GM21447 (cell line): Measurements from ENCODE around the gene ANKRD36.
"Not testable (repeated sequence)": the region's sequence is repeated elsewhere in the genome, so short reads cannot be mapped to it uniquely, and the experiment has no call there.

Experiments
- ATAC-seq: cut with Tn5 transposase; IDR thresholded peaks from one replicate; pipeline ENCODE4 v1.9.1; 2021; ENCODE audit not compliant: unreplicated experiment

Gene ANKRD36

DNA sequence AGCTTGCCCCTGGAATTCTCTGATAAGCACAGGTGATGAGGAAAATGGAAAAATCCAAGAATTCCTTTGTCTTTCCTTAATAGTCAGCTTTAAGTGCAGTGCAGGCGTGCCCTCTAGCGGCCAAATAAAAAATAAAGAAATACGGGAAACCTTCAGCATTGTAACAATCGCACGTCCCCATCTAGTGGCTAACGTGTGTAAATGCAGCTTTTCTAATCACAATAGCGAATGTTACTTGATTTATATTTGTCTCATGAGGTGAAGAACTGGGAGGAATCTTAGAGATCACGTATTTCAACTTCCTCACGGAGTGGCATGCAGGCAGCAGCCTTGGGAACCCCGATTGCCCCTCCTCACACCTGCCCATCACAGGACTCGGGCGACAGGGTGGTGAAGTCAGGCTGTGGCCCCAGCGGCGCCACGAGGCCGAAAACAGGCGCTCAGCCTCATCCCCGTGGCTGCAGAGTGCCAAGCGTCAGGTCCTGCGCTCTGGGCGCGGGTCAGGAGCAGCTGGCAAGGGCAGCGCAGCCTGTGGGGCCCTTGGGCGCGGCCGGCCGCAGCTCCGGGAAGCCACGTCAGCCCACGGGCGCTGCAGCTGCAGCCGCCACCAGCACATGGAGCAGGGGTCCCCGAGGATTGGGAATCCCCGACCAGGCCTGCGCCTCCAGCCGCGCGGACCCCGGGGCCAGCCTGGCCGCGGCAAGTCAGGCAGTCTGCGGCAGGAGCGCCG is 468 bp upstream of the ANKRD36 start:
- peak; percentile 46 for ATAC-seq

DNA sequence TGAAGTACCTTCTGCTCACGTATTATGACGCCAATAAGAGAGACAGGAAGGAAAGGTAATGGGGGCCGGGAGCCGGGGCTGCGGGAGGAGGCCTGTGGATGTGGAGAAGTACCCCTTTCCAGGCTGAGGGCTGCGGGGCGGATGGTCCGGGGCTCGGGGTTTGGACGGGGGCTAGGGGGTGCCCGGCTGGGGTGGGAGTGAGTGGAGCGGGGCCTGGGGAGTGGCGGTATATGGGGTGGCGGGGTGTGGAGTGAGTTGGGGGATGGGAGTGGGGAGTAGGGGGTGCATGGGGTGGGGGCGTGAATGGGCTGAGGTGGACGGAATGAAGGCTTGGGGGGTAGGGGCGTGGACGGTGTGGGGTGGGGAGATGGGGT is 916 bp downstream of the ANKRD36 start:
- ATAC-seq = not testable (repeated sequence)

DNA sequence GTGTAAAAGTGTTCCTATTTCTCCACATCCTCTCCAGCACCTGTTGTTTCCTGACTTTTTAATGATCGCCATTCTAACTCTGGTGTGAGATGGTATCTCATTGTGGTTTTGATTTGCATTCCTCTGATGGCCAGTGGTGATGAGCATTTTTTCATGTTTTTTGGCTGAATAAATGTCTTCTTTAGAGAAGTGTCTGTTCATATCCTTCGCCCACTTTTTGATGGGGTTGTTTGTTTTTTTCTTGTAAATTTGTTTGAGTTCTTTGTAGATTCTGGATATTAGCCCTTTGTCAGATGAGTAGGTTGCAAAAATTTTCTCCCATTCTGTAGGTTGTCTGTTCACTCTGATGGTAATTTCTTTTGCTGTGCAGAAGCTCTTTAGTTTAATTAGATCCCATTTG is 16.1 kb downstream of the ANKRD36 start:
- not testable (repeated sequence) for ATAC-seq

DNA sequence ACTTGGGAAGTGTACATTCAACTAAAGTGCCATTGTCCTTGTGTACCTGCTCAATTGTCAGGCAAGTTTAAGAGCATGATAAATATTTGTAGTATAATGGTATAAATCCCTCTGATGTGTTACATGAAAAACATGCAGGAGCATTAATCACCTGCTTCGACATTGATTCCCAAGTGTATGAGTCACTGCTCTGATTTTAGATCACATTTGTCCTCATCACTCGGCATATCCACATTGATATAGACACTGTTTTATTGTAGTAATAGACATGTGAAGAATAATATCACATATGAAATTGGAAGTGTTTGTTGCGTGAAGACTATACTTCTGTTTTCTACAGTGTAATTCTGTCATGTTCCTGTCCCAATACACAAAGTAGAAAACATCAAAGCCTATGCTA is 31.1 kb downstream of the ANKRD36 start:
- ATAC-seq = not testable (repeated sequence)

DNA sequence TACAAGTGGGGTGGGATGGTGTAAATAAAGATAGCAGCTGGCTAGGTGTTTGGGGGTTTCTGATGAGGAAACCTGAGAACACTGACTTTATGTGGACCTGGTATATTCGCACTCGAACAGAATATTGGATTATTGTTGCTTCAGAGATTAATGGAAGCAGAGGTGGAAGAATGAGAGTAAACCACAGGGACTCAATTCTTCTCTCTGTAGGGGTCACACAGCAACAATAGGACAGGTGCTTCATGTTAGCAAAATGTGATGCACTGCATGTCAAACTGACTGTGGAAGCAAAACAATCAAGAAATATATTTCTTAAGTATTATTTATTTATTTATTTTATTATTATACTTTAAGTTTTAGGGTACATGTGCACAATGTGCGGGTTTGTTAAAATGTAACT is 53.6 kb downstream of the ANKRD36 start:
- ATAC-seq = not testable (repeated sequence)

DNA sequence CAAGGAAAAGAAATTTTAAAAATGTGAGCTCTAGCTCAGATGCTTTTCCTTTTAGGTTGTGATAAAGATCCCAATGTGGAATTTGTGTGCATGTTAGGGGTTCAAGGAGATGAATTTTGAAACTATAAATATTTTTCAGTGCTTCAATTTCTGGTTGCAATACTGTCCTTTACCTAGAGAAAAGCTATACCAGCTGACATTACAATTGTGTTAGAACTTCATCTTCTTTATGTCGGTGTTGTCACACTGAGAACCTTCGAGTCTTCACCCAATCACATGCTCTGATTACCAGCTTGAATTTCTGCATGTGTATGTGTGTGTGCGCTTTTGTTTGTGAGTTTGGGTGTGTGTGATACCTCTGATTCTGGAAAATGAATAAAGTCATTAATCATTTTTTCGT is 55.0 kb downstream of the ANKRD36 start:
- ATAC-seq = not testable (repeated sequence)

DNA sequence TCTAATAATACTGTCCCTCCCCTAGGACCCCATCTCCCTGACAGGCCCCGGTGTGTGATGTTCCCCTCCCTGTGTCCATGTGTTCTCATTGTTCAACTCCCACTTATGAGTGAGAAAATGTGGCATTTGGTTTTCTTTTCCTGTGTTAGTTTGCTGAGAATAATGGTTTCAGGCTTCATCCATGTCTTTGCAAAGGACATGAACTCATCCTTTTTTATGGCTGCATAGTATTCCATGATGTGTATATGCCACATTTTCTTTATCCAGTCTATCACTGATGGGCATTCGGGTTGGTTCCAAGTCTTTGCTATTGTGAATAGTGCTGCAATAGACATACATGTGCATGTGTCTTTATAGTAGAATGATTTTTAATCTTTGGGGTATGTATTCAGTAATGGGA is 55.6 kb downstream of the ANKRD36 start:
- not testable (repeated sequence) for ATAC-seq

DNA sequence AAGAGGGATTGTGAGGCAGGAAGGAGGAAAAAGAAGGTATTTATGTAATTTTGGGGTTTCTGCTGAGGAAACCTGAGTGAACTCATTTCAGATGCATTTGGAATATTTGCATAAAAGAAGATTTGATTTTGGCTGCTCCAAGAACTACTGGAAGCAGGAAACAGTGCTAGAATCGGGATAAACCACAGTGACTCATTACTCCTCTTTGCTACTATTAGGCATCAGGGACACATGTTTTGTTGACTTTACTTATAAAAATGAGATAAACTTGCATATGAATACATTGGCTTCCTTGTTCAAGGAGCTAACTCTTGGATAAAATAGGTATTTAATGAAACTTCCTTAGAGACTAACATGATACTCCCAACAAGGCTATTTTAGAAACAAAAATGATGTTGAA is 67.4 kb downstream of the ANKRD36 start:
- ATAC-seq = not testable (repeated sequence)

DNA sequence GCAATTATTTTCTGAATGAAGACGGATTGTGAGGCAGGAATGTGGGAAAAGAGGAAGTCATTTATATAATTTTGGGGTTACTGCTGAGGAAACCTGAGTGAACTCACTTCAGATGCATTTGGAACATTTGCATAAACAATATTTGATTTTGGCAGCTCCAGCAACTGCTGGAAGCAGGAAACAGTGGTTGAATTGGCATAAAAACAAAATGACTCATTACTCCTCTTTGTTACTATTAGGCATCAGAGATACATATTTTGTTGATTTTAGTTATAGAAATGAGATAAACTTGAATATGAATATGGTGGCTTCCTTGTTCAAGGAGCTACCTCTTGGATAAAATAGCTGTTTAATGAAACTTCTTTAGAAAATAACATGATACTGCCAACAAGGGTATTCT is 82.4 kb downstream of the ANKRD36 start:
- not testable (repeated sequence) for ATAC-seq

DNA sequence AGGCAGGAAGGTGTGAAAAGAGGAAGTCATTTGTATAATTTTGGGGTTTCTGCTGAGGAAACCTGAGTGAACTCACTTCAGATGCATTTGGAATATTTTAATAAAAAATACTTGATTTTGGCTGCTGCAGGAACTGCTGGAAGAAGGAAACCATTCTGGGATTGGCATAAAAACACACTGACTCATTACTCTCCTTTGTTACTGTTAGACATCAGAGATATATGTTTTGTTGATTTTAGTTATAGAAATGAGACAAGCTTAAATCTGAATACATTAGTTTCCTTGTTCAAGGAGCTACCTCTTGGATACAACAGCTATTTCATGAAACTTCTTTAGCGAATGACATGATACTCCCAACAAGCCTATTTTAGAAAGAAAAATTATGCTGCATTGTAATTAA is 84.3 kb downstream of the ANKRD36 start:
- not testable (repeated sequence) for ATAC-seq

DNA sequence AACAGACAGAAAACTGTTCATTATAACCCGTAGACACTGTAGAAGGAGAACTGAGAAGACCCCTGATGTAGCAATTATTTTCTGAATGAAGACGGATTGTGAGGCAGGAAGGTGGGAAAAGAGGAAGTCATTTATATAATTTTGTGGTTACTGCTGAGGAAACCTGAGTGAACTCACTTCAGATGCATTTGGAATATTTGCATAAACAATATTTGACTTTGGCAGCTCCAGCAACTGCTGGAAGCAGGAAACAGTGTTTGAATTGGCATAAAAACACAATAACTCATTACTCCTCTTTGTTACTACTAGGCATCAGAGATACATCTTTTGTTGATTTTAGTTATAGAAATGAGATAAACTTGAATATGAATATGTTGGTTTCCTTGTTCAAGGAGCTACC is 87.9 kb downstream of the ANKRD36 start:
- ATAC-seq = not testable (repeated sequence)

DNA sequence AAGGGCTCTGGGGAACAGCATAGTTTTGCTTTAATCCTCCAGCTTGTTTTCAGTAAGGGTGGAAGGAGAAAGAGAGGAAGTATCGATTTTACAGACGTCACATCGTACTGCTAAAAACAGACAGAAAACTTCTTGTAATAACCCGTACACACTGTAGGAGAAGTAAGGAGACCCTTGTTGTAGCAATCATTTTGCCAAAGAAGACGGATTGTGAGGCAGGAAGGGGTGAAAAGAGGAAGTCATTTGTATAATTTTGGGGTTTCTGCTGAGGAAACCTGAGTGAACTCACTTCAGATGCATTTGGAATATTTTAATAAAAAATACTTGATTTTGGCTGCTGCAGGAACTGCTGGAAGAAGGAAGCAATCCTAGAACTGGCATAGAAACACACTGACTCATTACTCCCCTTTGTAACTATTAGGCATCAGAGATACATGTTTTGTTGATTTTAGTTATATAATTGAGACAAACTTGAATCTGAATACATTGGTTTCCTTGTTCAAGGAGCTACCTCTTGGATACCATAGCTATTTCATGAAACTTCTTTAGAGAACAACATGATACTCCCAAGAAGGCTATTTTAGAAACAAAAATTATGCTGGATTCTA is 89.8 kb downstream of the ANKRD36 start:
- not testable (repeated sequence) for ATAC-seq

DNA sequence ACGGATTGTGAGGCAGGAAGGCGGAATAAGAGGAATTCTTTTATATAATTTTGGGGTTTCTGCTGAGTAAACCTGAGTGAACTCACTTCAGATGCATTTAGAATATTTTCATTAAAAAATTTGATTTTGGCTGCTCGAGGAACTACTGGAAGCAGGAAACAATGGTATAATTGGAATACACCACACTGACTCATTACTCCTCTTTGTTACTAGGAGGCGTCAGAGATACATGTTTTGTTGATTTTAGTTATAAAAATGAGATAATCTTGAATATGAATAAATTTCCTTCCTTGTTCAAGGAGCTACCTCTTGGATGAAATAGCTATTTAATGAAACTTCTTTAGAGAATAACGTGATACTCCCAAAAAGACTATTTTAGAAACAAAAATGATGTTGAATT is 97.4 kb downstream of the ANKRD36 start:
- ATAC-seq = no peak

DNA sequence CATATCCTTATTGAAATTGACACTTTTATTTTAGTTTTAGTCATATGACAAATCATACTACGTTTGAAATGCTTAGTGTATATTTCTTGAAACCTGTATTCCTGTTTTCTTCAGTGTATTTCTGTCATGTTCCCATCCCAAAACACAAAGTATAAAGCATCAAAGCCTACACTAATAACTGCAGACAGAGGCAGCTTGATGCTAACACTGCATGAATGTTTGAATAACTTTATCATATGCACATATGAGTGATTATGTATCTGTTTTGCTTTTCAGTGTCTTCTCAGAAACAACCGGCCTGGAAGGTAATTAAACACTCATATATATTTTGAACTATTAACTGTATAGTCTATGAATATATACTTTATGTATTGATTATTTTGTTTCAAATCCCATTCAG is 102.1 kb downstream of the ANKRD36 start:
- ATAC-seq = not testable (repeated sequence)

DNA sequence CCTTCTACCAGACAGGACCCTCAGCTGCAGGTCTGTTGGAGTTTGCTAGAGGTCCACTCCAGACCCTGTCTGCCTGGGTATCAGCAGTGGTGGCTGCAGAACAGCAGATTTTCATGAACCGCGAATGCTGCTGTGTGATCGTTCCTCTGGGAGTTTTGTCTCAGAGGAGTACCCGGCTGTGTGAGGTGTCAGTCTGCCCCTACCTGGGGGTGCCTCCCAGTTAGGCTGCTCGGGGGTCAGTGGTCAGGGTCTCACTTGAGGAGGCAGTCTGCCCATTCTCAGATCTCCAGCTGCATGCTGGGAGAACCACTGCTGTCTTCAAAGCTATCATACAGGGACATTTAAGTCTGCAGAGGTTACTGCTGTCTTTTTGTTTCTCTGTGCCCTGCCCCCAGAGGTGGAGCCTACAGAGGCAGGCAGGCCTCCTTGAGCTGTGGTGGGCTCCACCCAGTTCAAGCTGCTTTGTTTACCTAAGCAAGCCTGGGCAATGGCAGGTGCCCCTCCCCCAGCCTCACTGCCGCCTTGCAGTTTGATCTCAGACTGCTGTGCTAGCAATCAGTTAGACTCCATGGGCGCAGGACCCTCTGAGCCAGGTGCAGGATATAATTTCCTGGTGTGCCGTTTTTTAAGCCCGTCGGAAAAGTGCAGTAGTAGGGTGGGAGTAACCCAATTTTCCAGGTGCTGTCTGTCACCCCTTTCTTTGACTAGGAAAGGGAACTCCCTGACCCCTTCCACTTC is 118.1 kb downstream of the ANKRD36 start:
- ATAC-seq = not testable (repeated sequence)

DNA sequence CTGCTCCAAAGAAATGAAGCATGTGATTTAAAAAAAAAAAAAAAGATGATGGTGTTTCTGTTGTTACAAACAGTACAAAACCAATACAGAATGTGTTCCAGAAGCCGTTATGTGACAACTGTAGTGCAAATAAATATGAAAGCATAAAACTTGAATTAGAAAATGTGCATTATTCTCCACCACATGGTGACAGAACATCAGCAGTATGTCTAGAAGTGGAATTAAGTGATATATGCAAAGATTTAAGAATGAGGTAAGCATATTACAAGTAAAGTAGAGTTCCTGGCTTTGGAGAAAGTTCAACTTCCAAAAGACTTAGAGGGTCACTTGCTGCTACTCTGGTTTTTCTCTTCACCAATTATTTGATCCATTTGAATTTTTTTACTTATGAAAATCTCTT is 120.0 kb downstream of the ANKRD36 start:
- not testable (repeated sequence) for ATAC-seq

DNA sequence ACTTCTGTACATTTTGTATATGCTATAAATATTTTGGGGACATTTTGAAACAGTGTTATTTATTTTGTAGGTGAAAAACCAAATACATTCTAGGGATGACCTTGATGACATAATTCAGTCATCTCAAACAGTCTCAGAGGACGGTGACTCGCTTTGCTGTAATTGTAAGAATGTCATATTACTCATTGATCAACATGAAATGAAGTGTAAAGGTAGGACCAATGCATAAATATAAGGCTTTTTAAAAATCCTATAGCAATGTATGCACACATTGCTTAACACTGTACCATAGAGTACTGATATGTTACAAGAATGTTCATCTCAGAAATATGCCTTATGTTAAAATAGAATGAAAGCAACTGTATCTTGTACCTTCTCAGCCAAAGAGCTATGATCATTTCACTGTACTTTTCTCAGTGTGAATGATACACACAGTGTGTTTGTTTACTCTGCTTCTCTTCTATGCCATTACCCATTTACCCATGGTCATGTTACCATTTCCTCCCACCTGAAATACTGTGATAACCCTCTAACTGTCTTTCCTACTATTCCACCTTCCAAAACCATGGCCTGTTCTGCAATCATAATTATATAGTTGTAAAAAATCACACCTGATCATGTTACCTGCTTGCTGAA is 120.8 kb downstream of the ANKRD36 start:
- not testable (repeated sequence) for ATAC-seq

DNA sequence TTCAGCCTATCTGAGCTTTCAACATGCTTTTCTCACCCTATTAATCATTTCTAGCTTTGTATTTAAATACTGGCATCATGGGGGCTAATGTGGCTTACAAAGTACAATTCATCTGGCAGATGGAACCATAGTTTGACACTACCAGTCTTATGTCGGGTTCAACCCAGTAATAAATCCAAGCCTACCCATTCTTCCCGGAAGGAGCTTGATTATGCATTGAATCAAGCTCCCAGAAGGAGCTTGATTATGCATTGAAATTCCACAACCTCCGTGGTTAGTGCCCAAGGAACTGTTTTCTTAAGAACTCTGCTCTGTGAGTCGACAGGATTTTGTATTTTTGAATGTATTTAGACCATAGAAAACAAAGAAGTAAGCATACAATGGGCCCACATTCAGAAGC is 148.2 kb downstream of the ANKRD36 start:
- ATAC-seq = not testable (repeated sequence)

DNA sequence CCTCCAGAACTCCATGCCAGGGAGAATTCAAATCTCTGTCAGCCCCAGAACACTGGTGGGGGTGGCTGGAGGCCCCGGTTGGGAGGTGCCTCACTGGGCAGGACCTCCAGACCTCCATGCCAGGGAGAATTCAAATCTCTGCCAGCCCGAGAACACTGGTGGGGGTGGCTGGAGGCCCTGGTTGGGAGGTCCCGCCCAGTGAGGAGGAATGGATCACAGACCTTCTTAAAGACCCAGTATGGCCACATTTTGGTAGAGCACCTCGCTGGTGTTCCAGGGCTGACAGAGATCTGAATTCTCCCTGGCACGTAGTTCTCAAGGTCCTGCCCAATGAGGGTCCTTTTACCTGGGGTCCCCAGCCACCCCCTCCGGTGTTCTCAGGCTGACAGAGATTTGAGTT is 153.5 kb downstream of the ANKRD36 start:
- not testable (repeated sequence) for ATAC-seq

DNA sequence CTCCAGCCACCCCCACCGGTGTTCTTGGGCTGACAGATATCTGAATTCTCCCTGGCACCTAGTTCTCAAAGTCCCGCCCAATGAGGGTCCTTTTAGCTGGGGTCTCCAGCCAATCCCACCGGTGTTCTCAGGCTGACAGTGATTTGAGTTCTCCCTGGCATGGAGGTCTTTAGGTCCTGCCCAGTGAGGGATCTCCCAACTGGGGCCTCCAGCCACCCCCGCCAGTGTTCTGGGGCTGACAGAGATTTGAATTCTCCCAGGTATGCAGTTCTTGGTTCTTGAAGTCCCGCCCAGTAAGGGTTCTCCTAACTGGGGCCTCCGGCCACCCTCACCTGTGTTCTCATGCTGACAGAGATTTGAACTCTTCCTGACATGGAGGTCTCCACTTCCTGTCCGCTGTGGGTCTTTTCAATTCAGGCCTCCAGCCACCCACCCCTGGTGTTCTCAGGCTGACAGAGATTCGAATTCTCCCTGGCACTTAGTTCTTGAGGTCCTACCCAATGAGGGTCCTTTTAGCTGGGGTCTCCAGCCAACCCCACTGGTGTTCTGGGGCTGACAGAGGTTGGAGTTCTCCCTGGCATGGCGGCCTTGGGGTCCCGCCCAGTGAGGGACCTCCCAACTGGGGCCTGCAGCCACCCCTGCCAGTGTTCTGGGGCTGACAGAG is 154.6 kb downstream of the ANKRD36 start:
- ATAC-seq = no peak

DNA sequence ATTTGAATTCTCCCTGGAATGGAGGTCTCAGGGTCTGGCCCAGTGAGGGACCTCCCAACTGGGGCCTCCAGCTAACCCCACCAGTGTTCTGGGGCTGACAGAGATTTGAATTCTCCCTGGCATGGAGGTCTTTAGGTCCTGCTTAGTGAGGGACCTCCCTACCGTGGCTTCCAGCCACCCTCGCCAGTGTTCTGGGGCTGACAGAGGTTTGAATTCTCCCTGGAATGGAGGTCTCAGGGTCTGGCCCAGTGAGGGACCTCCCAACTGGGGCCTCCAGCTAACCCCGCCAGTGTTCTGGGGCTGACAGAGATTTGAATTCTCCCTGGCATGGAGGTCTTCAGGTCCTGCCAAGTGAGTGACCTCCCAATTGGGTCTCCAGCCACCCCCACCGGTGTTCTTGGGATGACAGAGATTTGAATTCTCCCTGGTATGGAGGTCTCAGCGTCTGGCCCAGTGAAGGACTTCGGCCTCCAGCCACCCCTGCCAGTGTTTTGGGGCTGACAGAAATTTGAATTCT is 155.2 kb downstream of the ANKRD36 start:
- ATAC-seq = not testable (repeated sequence)
